Stimulated activated CD8-positive, alpha-beta memory T cell treated with anti-CD3 and anti-CD28 coated beads, Interleukin-4, amount 100 ng/mL, for 4 hours (primary cell): ENCODE results near the gene PFDN2.
A peak's percentile ranks its signal among the peaks of the same experiment; 100 is the strongest.

Source experiments
- DNase-seq, 2 donors: peaks; one replicate each; pipeline ENCODE4 v3.0.0-alpha.2; 2020; ENCODE audit warnings: low read depth in 2 of 2, low spot score in 1 of 2

The PFDN2 gene

DNA sequence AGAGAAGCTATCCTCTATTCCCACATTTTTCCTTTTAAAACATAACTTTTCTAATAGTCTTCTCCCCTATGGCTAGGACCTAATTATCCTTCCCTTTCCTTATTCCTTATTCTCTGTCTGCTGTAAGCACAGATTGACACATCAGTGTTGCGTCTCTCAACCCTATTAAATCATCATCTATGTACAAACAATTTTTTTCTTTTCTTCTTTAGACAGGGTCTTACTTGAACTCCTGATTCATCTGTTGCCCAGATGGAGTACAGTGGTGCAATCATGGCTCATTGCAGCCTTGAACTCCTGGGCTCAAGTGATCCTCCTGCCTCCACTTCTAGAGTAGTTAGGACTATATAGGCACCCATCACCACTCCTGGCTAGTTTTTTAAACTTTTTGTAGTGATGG lies 11.4 kb downstream of the PFDN2 start:
- DNase-seq = no peak

GRCh38 chr1:161100556-161100955 lies 17.3 kb downstream of the PFDN2 start:
- DNase-seq = no peak

- no peak for DNase-seq
Observed at GRCh38 chr1:161099090-161099802, 18.6 kb downstream of the PFDN2 start.

DNA sequence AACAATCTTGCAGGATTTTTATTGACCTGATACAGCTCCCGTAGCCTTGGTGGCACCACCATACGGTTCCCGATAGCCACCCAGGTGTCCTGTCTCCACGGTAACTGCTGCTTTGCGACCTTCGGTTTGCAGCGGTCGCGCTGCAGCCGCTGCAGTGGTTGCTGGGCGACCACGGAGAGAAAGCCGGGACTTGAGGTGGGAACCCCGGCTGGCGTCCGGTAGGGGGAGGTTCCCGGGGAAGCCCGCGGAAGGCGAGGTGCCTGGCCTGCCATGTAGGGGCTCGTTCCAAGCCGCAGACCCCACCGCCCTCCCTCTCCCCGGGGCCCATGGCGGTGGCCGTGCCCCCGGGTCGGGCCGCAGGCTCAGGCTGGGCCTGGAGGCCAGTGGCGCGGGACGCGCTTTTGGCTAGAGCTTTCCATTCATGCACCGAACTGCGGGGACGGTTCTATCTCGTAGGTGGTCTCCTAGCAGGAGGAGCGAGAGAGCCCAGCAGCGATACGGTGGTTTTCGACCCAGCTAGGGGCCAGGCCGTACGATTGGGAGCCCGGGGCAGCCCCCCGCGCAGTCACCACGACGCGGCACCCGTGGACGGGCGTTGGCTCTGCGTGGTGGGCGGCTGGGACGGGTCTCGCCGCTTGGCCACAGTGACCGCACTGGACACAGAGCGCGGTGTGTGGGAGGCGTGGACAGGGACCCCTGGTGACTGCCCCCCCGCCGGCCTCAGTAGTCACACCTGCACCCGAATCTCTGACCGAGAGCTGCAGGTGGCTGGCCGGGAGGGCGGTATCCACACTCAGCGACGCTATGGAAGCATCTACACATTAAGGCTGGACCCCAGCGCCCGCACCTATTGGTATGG lies 19.4 kb downstream of the PFDN2 start, which contains the start of gene KLHDC9:
Gene KLHDC9, plus strand, starts transcription at position 152 of the 859 bp plus-strand sequence. Its CDS starts 175 bp downstream, at position 327.
- DNase-seq = peak; percentile 6 to 36

GRCh38 chr1:161096530-161096929 lies 21.3 kb downstream of the PFDN2 start:
- DNase-seq = no peak

- no peak for DNase-seq
Observed at GRCh38 chr1:161096015-161096414, 21.8 kb downstream of the PFDN2 start.

DNA sequence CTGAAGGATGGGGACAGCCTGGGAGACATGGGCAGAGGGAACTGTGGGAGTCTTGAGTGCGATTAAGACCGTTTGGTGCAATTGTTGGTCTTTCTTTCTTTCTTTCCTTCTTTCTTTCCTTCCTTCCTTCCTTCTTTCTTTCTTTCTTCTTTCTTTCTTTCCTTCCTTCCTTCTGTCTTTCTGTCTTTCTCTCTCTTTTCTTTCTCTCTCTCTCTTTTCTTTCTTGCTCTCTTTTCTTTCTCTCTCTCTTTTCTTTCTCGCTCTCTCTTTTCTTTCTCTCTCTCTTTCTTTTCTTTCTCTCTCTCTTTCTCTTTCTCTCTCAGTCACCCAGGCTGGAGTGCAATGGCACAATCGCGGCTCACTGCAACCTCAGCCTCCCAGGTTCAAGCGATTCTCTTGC lies 22.6 kb downstream of the PFDN2 start:
- no peak for DNase-seq

- DNase-seq = no peak
Observed at GRCh38 chr1:161094481-161094880, 23.4 kb downstream of the PFDN2 start.

DNA sequence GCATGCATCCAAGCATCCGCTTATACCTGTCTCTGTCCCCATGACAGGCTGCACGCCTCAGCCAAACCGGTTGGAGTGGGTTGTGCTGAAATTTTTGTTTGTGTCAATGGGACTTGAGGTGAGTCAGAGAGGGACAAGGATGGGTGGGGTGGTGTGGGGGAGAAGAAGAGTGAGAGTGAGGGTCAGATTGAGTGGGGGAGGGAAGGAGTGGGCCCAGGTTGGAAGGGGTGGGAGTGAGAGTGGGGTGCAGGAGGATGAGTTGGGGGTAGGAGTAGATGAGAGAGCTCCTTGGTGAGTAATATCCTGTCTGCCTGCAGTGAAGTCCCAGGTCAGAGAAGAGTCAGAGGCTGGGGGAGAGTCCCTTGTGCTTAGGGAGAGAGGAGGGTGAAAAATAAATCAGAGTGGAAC lies 25.2 kb downstream of the PFDN2 start:
- DNase-seq = peak; percentile 15 to 54

DNA sequence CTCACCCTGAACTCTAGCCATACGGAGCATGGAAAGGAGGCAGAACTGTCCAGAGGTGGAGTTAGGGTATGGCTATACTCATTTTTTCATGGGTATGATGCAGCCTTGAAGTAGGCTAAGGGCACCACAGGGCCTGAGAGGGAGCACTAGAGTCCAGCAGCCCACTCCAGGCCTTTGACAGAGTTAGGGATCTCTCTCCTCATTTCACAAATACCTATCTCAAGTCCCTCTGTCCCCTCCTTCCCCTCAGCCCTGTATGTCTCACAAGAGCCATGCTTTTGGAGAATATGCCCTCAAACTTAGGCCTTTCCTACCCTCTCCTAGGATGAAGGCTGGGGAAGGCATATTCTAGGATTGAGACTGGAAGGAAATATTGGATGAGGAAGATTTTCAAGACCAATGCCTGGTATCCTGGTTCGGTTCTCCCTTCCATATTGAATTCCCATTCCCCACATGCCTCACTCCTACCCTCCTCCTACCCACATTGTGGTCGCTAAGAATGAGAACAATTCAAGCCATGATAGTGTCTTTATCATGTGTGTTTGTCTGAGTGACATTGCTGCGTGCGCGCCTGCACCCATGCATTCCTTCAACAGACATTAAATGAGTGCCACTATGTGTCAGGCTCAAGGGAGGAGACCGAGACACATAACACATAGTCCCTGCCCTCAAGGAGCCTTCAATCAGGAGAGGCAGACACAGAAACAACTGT lies 25.9 kb downstream of the PFDN2 start:
- DNase-seq = no peak

- no peak for DNase-seq
Observed at GRCh38 chr1:161091093-161091492, 26.7 kb downstream of the PFDN2 start.

- DNase-seq = no peak
Observed at GRCh38 chr1:161090617-161091016, 27.2 kb downstream of the PFDN2 start.

DNA sequence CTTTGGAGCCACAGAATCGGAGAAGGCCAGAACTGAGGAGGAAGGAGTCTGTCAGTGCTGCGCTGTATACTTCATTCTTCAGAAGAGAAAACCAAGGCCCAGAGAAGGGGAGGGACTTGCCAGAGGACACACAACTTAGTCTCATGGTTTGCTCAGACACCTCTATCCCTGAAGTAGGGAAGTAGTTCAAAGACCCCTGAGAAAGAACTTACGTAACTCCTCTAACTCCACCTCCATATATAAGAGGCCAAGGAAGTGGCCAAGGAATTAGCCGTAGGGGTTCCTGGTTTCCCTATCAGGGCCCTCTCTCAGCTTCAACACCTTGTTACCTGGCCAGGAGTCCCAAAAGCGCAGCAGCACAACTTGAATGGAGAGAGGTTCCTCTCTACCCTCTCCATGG lies 27.9 kb downstream of the PFDN2 start:
- no peak for DNase-seq

- DNase-seq = no peak
Observed at GRCh38 chr1:161089251-161089924, 28.4 kb downstream of the PFDN2 start, which contains the start of gene NECTIN4. TSS of gene NECTIN4 (minus strand) at chr1:161089558. CDS start at chr1:161089296, 262 bp downstream.

DNA sequence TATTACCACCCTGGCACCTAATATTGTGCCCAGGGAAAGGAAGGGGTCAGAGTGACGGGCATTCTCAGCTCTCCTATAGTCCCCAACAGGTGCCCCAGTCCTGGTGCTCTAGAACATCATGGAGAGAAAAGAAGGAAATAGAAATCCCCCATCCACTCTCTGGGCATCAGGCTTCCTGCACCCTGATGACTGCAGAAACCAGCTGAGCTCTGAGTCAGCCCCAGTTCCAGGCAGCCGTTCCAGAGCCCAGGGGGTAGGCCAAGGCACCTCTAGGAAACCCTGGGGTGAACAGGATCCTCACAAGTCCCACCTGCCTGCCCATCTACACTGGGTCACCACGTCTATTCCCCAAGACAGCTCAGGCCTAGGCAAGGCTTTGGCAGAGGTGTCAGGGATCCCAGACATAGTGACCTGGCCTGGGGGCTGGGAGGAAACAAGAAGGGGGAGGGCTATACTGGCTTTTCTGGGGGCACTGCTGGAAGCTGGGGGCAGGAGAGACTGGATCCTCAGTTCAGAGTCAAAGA lies 29.2 kb downstream of the PFDN2 start:
- no peak for DNase-seq

DNA sequence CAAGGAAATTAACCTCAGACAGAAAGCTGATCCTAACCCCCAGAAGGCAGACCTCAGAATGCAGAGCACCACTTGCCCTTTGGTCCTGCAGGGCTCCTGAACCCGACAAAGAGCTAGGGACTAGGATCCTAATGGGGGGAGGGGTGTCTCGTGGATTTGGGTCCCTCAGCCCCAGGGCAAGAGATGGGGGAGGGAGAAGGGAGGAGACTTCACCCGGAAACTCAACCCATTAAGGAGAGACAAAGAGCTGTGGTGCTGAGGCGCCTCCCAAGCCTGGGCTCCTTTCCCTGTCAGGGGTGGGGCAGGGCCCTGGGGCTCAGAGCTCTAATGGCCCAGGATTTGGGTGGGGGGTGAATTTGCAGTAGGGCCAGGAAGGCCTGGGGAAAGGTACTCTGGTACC lies 31.4 kb downstream of the PFDN2 start:
- DNase-seq = no peak

DNA sequence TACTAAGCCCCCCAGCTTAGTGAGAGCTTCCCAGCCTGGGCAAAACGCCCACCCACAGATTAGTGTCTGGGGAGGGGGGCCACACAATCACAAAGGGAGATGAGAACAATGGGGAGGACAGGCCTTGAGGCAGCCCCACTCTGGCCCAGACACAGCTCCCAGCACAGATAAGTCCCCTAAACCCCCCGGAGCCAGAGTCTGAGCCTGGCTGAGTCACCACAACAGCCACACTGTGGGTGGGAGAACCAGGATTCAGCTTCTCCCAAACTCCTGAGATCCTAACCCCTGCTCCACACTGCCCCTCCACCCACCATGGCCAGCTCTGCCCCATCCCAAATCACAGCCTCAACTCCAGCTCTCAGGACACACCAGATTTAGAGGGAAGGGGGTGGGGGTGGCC lies 32.7 kb downstream of the PFDN2 start:
- DNase-seq = no peak

- DNase-seq = no peak
Observed at GRCh38 chr1:161084597-161084988, 33.2 kb downstream of the PFDN2 start.

GRCh38 chr1:161083748-161084596 lies 33.9 kb downstream of the PFDN2 start:
- DNase-seq = no peak
